Measurements from ENCODE around the gene KCNB1. TPM values are rescaled to one million over a fixed set of nuclear protein-coding genes. Genes with fewer than 3 reads are reported as not detected.
A peak's percentile ranks its signal among the peaks of the same experiment; 100 is the strongest.

Gene KCNB1
- total and polyA plus RNA-seq, 2 donors = 3.5 to 7.6 TPM

- no peak overlapping the region for H3K27ac ChIP-seq (ENCODE audit: low read depth)
- no peaks in the 10 kb centered on the region for H3K4me1 ChIP-seq (ENCODE audit: insufficient read depth)
- WGBS = 96% methylated on average over 2 of the region's 2 CpGs
- H3K4me3 ChIP-seq (ENCODE audit: low read depth, low read length) = no peak overlapping the region
- DNase-seq (ENCODE audit: extremely low spot score) = no peak
- no peaks in the 10 kb centered on the region for H3K36me3 ChIP-seq (ENCODE audit: insufficient read depth)
Measured at GRCh38 chr20:49430320-49430719, 52.1 kb downstream of the KCNB1 start.

- DNase-seq (ENCODE audit: extremely low spot score) = no peak
- Histone ChIP-seq H3K4me1 (ENCODE audit: insufficient read depth) (no peaks in the 10 kb centered on the region), H3K27ac (ENCODE audit: low read depth) (no peak overlapping the region), H3K4me3 (ENCODE audit: low read depth, low read length) (no peak overlapping the region), H3K36me3 (ENCODE audit: insufficient read depth) (no peaks in the 10 kb centered on the region)
- 36% methylated on average over 13 of the region's 13 CpGs for whole genome bisulfite sequencing
Measured at GRCh38 chr20:49427751-49428518, 54.5 kb downstream of the KCNB1 start.

- H3K4me1 ChIP-seq (ENCODE audit: insufficient read depth) = no peaks in the 10 kb centered on the region
- WGBS = 0% methylated on average over 1 of the region's 1 CpG
- no peak for DNase-seq (ENCODE audit: extremely low spot score)
- H3K36me3 ChIP-seq (ENCODE audit: insufficient read depth) = no peaks in the 10 kb centered on the region
- peak overlapping the region; percentile 12 for H3K27ac ChIP-seq (ENCODE audit: low read depth)
- H3K4me3 ChIP-seq (ENCODE audit: low read depth, low read length) = no peak overlapping the region
Measured at GRCh38 chr20:49426873-49427272, 55.6 kb downstream of the KCNB1 start.

- DNase-seq (ENCODE audit: extremely low spot score) = no peak
- Histone ChIP-seq H3K4me1 (ENCODE audit: insufficient read depth) (no peaks in the 10 kb centered on the region), H3K27ac (ENCODE audit: low read depth) (no peak overlapping the region), H3K36me3 (ENCODE audit: insufficient read depth) (no peaks in the 10 kb centered on the region), H3K4me3 (ENCODE audit: low read depth, low read length) (no peak overlapping the region)
- WGBS = 81% methylated on average over 5 of the region's 5 CpGs
Measured at GRCh38 chr20:49426395-49426794, 56.1 kb downstream of the KCNB1 start.

GRCh38 chr20:49424536-49424935, 57.9 kb downstream of the KCNB1 start:
- 51% methylated on average over 13 of the region's 13 CpGs for WGBS
- Histone ChIP-seq H3K4me1 (ENCODE audit: insufficient read depth) (no peaks in the 10 kb centered on the region), H3K4me3 (ENCODE audit: low read depth, low read length) (no peak overlapping the region), H3K27ac (ENCODE audit: low read depth) (no peak overlapping the region), H3K36me3 (ENCODE audit: insufficient read depth) (no peaks in the 10 kb centered on the region)
- DNase-seq (ENCODE audit: extremely low spot score) = no peak

GRCh38 chr20:49422161-49422560, 60.3 kb downstream of the KCNB1 start:
- Histone ChIP-seq H3K27ac (ENCODE audit: low read depth) (no peak overlapping the region), H3K4me3 (ENCODE audit: low read depth, low read length) (no peak overlapping the region), H3K4me1 (ENCODE audit: insufficient read depth) (no peaks in the 10 kb centered on the region), H3K36me3 (ENCODE audit: insufficient read depth) (no peaks in the 10 kb centered on the region)
- 67% methylated on average over 6 of the region's 6 CpGs for WGBS
- no peak for DNase-seq (ENCODE audit: extremely low spot score)

- H3K4me1 ChIP-seq (ENCODE audit: insufficient read depth) = no peaks in the 10 kb centered on the region
- no peak overlapping the region for H3K27ac ChIP-seq (ENCODE audit: low read depth)
- H3K36me3 ChIP-seq (ENCODE audit: insufficient read depth) = no peaks in the 10 kb centered on the region
- 64% methylated on average over 6 of the region's 6 CpGs for WGBS
- DNase-seq (ENCODE audit: extremely low spot score) = no peak
- H3K4me3 ChIP-seq (ENCODE audit: low read depth, low read length) = no peak overlapping the region
Measured at GRCh38 chr20:49420811-49421295, 61.6 kb downstream of the KCNB1 start.

GRCh38 chr20:49420292-49420691, 62.2 kb downstream of the KCNB1 start:
- H3K4me3 ChIP-seq (ENCODE audit: low read depth, low read length) = no peak overlapping the region
- no peak for DNase-seq (ENCODE audit: extremely low spot score)
- 74% methylated on average over 1 of the region's 1 CpG for WGBS

GRCh38 chr20:49419785-49420184, 62.7 kb downstream of the KCNB1 start:
- no peak for DNase-seq (ENCODE audit: extremely low spot score)
- no peak overlapping the region for H3K4me3 ChIP-seq (ENCODE audit: low read depth, low read length)
- whole genome bisulfite sequencing = 53% methylated on average over 1 of the region's 1 CpG
- H3K27ac ChIP-seq (ENCODE audit: low read depth) = no peak overlapping the region
- no peaks in the 10 kb centered on the region for H3K4me1 ChIP-seq (ENCODE audit: insufficient read depth)
- H3K36me3 ChIP-seq (ENCODE audit: insufficient read depth) = no peaks in the 10 kb centered on the region

More at GRCh38 chr20:49420292-49420691, 62.2 kb downstream of the KCNB1 start:
- no peaks in the 10 kb centered on the region for H3K4me1 ChIP-seq (ENCODE audit: insufficient read depth)
- no peak overlapping the region for H3K27ac ChIP-seq (ENCODE audit: low read depth)
- no peaks in the 10 kb centered on the region for H3K36me3 ChIP-seq (ENCODE audit: insufficient read depth)

- Histone ChIP-seq H3K4me1 (ENCODE audit: insufficient read depth) (no peaks in the 10 kb centered on the region), H3K27ac (ENCODE audit: low read depth) (no peak overlapping the region)
- WGBS = 46% methylated on average over 7 of the region's 7 CpGs
Measured at GRCh38 chr20:49418809-49419208, 63.7 kb downstream of the KCNB1 start.

GRCh38 chr20:49417843-49418555, 64.5 kb downstream of the KCNB1 start:
- no peak overlapping the region for H3K27ac ChIP-seq (ENCODE audit: low read depth)
- H3K4me3 ChIP-seq (ENCODE audit: low read depth, low read length) = no peak overlapping the region
- DNase-seq (ENCODE audit: extremely low spot score) = no peak
- no peaks in the 10 kb centered on the region for H3K36me3 ChIP-seq (ENCODE audit: insufficient read depth)
- H3K4me1 ChIP-seq (ENCODE audit: insufficient read depth) = no peaks in the 10 kb centered on the region
- 46% methylated on average over 9 of the region's 9 CpGs for WGBS

More at GRCh38 chr20:49418809-49419208, 63.7 kb downstream of the KCNB1 start:
- no peak for DNase-seq (ENCODE audit: extremely low spot score)
- no peaks in the 10 kb centered on the region for H3K36me3 ChIP-seq (ENCODE audit: insufficient read depth)
- no peak overlapping the region for H3K4me3 ChIP-seq (ENCODE audit: low read depth, low read length)

GRCh38 chr20:49415668-49416044, 66.8 kb downstream of the KCNB1 start:
- no peak for DNase-seq (ENCODE audit: extremely low spot score)
- Histone ChIP-seq H3K36me3 (ENCODE audit: insufficient read depth) (no peaks in the 10 kb centered on the region), H3K27ac (ENCODE audit: low read depth) (no peak overlapping the region), H3K4me3 (ENCODE audit: low read depth, low read length) (no peak overlapping the region), H3K4me1 (ENCODE audit: insufficient read depth) (no peaks in the 10 kb centered on the region)
- 62% methylated on average over 8 of the region's 8 CpGs for WGBS

- H3K27ac ChIP-seq (ENCODE audit: low read depth) = no peak overlapping the region
- H3K4me3 ChIP-seq (ENCODE audit: low read depth, low read length) = no peak overlapping the region
- WGBS = 37% methylated on average over 8 of the region's 8 CpGs
- H3K36me3 ChIP-seq (ENCODE audit: insufficient read depth) = no peaks in the 10 kb centered on the region
- no peak for DNase-seq (ENCODE audit: extremely low spot score)
- no peaks in the 10 kb centered on the region for H3K4me1 ChIP-seq (ENCODE audit: insufficient read depth)
Measured at GRCh38 chr20:49415005-49415667, 67.3 kb downstream of the KCNB1 start.

GRCh38 chr20:49413677-49414076, 68.8 kb downstream of the KCNB1 start:
- Histone ChIP-seq H3K4me3 (ENCODE audit: low read depth, low read length) (no peak overlapping the region), H3K27ac (ENCODE audit: low read depth) (no peak overlapping the region), H3K4me1 (ENCODE audit: insufficient read depth) (no peaks in the 10 kb centered on the region), H3K36me3 (ENCODE audit: insufficient read depth) (no peaks in the 10 kb centered on the region)
- whole genome bisulfite sequencing = 85% methylated on average over 4 of the region's 4 CpGs
- no peak for DNase-seq (ENCODE audit: extremely low spot score)
